ENCODE measurements around the gene C1orf35. TPM values are rescaled to one million over a fixed set of nuclear protein-coding genes. Genes with fewer than 3 reads are reported as not detected.
A peak's percentile ranks its signal among the peaks of the same experiment; 100 is the strongest.

C1orf35 gene
- total and polyA plus RNA-seq, 2 of the 8 experiments (the other 6 are each of a cell fraction or from before 2014, with no cell fraction given) = 18.6 to 19.9 TPM

DNA sequence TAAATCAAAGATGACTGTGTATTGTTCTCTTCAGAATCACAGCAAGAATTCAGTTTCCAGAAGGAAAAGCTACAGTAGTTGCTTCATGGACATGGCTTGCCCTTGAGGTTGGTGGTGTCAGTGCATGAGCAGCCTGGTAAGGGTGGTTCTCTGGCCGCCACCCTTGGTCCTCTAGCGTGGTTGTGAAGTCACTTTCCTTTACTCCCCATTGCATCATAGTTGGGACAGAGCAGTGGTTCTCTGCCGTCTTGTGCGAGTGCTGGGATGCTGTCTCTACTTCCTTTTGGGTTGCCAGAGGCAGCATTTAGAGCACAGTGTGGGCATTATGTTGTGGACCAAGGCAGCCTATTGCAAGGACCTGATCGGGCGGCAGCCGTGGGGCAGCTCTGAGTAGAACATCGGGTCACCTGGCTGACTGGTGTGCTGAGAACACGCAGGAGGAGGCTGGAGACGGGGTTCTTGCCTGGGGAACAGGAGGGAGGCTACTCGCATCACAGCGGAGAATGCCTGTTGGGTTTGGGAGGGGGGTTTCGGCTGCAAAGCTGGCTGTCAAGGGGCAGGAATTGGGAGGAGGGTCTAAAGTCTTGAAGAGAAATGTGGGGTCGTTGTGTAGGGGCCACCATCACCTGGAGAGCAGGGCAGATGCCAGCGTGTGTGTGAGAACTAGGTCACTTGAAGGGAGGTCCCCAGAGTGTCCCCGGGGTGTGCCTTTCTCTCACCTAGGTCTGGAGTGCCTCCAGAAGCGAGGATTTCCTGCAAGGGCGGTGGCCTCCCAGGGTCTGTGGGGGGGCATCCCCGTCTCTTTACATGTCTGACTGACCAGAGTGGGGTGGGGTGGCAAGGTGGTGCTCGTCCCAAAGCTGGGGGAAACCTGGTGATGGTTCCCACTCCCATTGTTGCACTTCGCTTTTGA is 14.3 kb downstream of the C1orf35 start:
- Histone ChIP-seq H2BK20ac (ENCODE audit: low read length) (no peak overlapping the region), H3K79me2 (ENCODE audit: control insufficient read depth in 1 of 2, insufficient read depth in 2 of 2, low read length in 2 of 2) (peaks cover 96 to 100% of the 10 kb centered on the region in 2 experiments), H3K18ac (ENCODE audit: extremely low read depth, low read length) (no peak overlapping the region), H2AK5ac (ENCODE audit: low read depth, low read length) (no peak overlapping the region), H2AFZ (ENCODE audit: low read length) (no peak overlapping the region), H4K20me1 (replicated peaks in 1 of 2; ENCODE audit: control insufficient read depth in 1 of 2, insufficient read depth in 2 of 2, low read length in 2 of 2) (peaks cover 68 to 82% of the 10 kb centered on the region in 2 experiments), H3K56ac (replicated peaks; ENCODE audit: insufficient read length, low read depth, low read length) (no peak overlapping the region), H4K91ac (replicated peaks; ENCODE audit: insufficient read length, low read length) (no peak overlapping the region), H3K79me1 (ENCODE audit: low read depth, low read length) (peaks cover 45% of the 10 kb centered on the region), H3K36me3 (ENCODE audit: control insufficient read depth in 2 of 4, insufficient read depth in 4 of 4, low read length in 3 of 4) (no peaks in the 10 kb centered on the region), H3K9me3 (ENCODE audit: insufficient read depth in 2 of 2, low read depth in 1 of 2, low read length in 1 of 2) (peaks cover 0 to under 1% of the 10 kb centered on the region in 2 experiments; a peak in 1 of 4 replicates), H3K23ac (ENCODE audit: insufficient read length) (no peak overlapping the region), H3K4ac (replicated peaks; ENCODE audit: insufficient read length, low read depth, low read length) (no peak overlapping the region), H3K27ac (ENCODE audit: low read depth, low read length) (no peak overlapping the region), H2BK5ac (ENCODE audit: low read depth, low read length) (0 out of 2 replicates have a peak overlapping the region, but pooled peaks have one; percentile 12), H3K23me2 (ENCODE audit: low read depth, low read length) (peaks cover 3% of the 10 kb centered on the region), H2BK15ac (ENCODE audit: low read length) (no peak overlapping the region), H3K4me2 (ENCODE audit: insufficient read depth in 1 of 2, low read depth in 2 of 2, low read length in 2 of 2) (no peak overlapping the region), H4K5ac (ENCODE audit: insufficient read length, low read depth, low read length) (no peak overlapping the region), H3K9ac (replicated peaks in 1 of 4; ENCODE audit: extremely low read depth in 1 of 4, low read depth in 3 of 4, low read length in 3 of 4) (no peak overlapping the region), H3K27me3 (replicated peaks in 1 of 4; ENCODE audit: control insufficient read depth in 3 of 4, extremely low read depth in 1 of 4, insufficient read depth in 3 of 4, low read length in 3 of 4) (no peaks in the 10 kb centered on the region), H2BK12ac (ENCODE audit: low read depth, low read length) (no peak overlapping the region), H3K4me1 (replicated peaks in 1 of 4; ENCODE audit: control insufficient read depth in 3 of 4, insufficient read depth in 4 of 4, low read length in 3 of 4) (peaks cover 4 to 14% (median 10%) of the 10 kb centered on the region in 4 experiments), H3K14ac (ENCODE audit: insufficient read length) (no peak overlapping the region), H4K8ac (ENCODE audit: extremely low read depth, insufficient read depth, low read length) (peak overlapping the region; percentile 29; the same call in 1 of the 2 replicates), H3K4me3 (ENCODE audit: extremely low read depth in 1 of 4, insufficient read depth in 2 of 4, low read depth in 3 of 4, low read length in 4 of 4) (no peak overlapping the region), H2BK120ac (replicated peaks; ENCODE audit: low read depth, low read length) (no peak overlapping the region)
- FAIRE-seq = no peak
- TF ChIP-seq SUZ12 (IDR thresholded peaks at IDR 0.05; ENCODE audit: low read length) (no peak), NANOG (IDR thresholded peaks at IDR 0.05; ENCODE audit: insufficient read depth, low read depth, low read length, poor library complexity, severe bottlenecking) (no peak)
- 87% methylated on average over 21 of the region's 21 CpGs; no CpG with 5 or more reads in 1 of the 2 experiments for WGBS, 2 experiments (ENCODE audit: extremely low coverage in 1 of 2, insufficient coverage in 1 of 2, insufficient read length in 1 of 2, insufficient replicate concordance in 2 of 2, low coverage in 1 of 2, low lambda C conversion rate in 2 of 2, missing lambda C conversion rate in 1 of 2)
- ChIA-PET CTCF (ENCODE audit: partially characterized antibody) (interaction anchor here (0.9 to 2.7 kb wide), 3 partner anchors 12 to 85 kb away, joined by 3 to 13 read pairs (median 3); no protein-coding TSS in a partner anchor), POLR2A (ENCODE audit: partially characterized antibody) (interaction anchor here (1.3 to 7.1 kb wide), 2 partner anchors 11 to 15 kb away, joined by 3 to 53 read pairs; no protein-coding TSS in a partner anchor)
- no peak for DNase-seq (ENCODE audit: low read depth in 1 of 2, low spot score in 2 of 2)
